NCI-H82 (cell line): ENCODE data around the gene KCNAB1.
"Not testable (repeated sequence)": the region's sequence is repeated elsewhere in the genome, so short reads cannot be mapped to it uniquely, and the experiment has no call there.

Source experiments
- DNase-seq: peaks from one replicate; lab custom pipeline; 2025; lab: John Stamatoyannopoulos, UW

The KCNAB1 gene

GRCh38 chr3:156271995-156272719, 151.8 kb downstream of the KCNAB1 start:
- no peak for DNase-seq

GRCh38 chr3:156273111-156273694, 152.8 kb downstream of the KCNAB1 start:
- DNase-seq, result peak; percentile 92

- no peak for DNase-seq
These were observed 154.4 kb downstream of the KCNAB1 start for GRCh38 chr3:156274791-156275190.

GRCh38 chr3:156284637-156285036, 164.3 kb downstream of the KCNAB1 start:
- DNase-seq, result not testable (repeated sequence)

- no peak for DNase-seq
These were observed 165.2 kb downstream of the KCNAB1 start for GRCh38 chr3:156285626-156286025.

GRCh38 chr3:156290924-156291271, 170.5 kb downstream of the KCNAB1 start:
- peak; percentile 61 for DNase-seq

GRCh38 chr3:156291272-156292123, 171.1 kb downstream of the KCNAB1 start:
- peak; percentile 96 for DNase-seq

- no peak for DNase-seq
These were observed 173.2 kb downstream of the KCNAB1 start for GRCh38 chr3:156293566-156293965.

- DNase-seq, result no peak
These were observed 177.2 kb downstream of the KCNAB1 start for GRCh38 chr3:156297582-156297981.

- no peak for DNase-seq
These were observed 177.6 kb downstream of the KCNAB1 start for GRCh38 chr3:156298014-156298413.

GRCh38 chr3:156298938-156299337, 178.6 kb downstream of the KCNAB1 start:
- DNase-seq, result no peak

GRCh38 chr3:156299569-156299968, 179.2 kb downstream of the KCNAB1 start:
- DNase-seq, result no peak

- DNase-seq, result no peak
These were observed 180.0 kb downstream of the KCNAB1 start for GRCh38 chr3:156300371-156300770.

- DNase-seq, result no peak
These were observed 180.8 kb downstream of the KCNAB1 start for GRCh38 chr3:156300929-156301840.

GRCh38 chr3:156303001-156303707, 182.8 kb downstream of the KCNAB1 start:
- no peak for DNase-seq

- DNase-seq, result no peak
These were observed 184.0 kb downstream of the KCNAB1 start for GRCh38 chr3:156304406-156304805.

GRCh38 chr3:156305672-156306071, 185.3 kb downstream of the KCNAB1 start:
- DNase-seq, result no peak

GRCh38 chr3:156307704-156308103, 187.3 kb downstream of the KCNAB1 start:
- no peak for DNase-seq

- no peak for DNase-seq
These were observed 191.1 kb downstream of the KCNAB1 start for GRCh38 chr3:156311431-156311830.

- peak; percentile 40 for DNase-seq
These were observed 191.6 kb downstream of the KCNAB1 start for GRCh38 chr3:156311930-156312329.

GRCh38 chr3:156316076-156316475, 195.7 kb downstream of the KCNAB1 start:
- no peak for DNase-seq
